H9 (cell line): ENCODE data around the gene SSPN. TPM values are rescaled to one million over a fixed set of nuclear protein-coding genes. Genes with fewer than 3 reads are reported as not detected.

Experiments used
- DNase-seq: peaks from one replicate; pipeline ENCODE4 v3.0.0-alpha.2; 2017
- H2AFZ ChIP-seq: one replicate; pipeline ENCODE4 v1.6.1; 2013; ENCODE audit warnings: mild to moderate bottlenecking, low read length, control low read depth, moderate library complexity
- H2AK5ac ChIP-seq: 2 replicates; pipeline ENCODE4 v1.6.1; 2013; ENCODE audit warnings: low read length, control low read depth, mixed read lengths; ENCODE audit not compliant: insufficient read length
- H2BK120ac ChIP-seq: one replicate; pipeline ENCODE4 v1.6.1; 2013; ENCODE audit warnings: low read depth, mild to moderate bottlenecking, low read length, control low read depth, inconsistent platforms; ENCODE audit not compliant: poor library complexity, severe bottlenecking
- H2BK12ac ChIP-seq: 2 replicates; pipeline ENCODE4 v1.6.1; 2013; ENCODE audit warnings: low read length, control low read depth, mixed read lengths, low read depth; ENCODE audit not compliant: insufficient read length
- H2BK15ac ChIP-seq: 2 replicates; pipeline ENCODE4 v1.6.1; 2013; ENCODE audit warnings: low read depth, low read length, control low read depth
- H2BK20ac ChIP-seq: one replicate; pipeline ENCODE4 v1.6.1; 2013; ENCODE audit warnings: low read depth, mild to moderate bottlenecking, low read length, control low read depth, inconsistent platforms; ENCODE audit not compliant: poor library complexity, severe bottlenecking
- H2BK5ac ChIP-seq: 2 replicates; pipeline ENCODE4 v1.6.1; 2013; ENCODE audit warnings: low read length, control low read depth, mixed read lengths; ENCODE audit not compliant: insufficient read length
- H3K14ac ChIP-seq: 2 replicates; pipeline ENCODE4 v1.6.1; 2013; ENCODE audit warnings: low read length, control low read depth; ENCODE audit not compliant: insufficient read depth
- H3K18ac ChIP-seq: 2 replicates; pipeline ENCODE4 v1.6.1; 2013; ENCODE audit warnings: low read depth, mild to moderate bottlenecking, mixed read lengths, low read length, control low read depth; ENCODE audit not compliant: insufficient read length
- H3K23ac ChIP-seq: 2 replicates; pipeline ENCODE4 v1.6.1; 2013; ENCODE audit warnings: low read length, control low read depth, mixed read lengths, low read depth; ENCODE audit not compliant: insufficient read length
- H3K23me2 ChIP-seq: 2 replicates; pipeline ENCODE4 v1.6.1; 2013; ENCODE audit warnings: low read depth, mild to moderate bottlenecking, mixed read lengths, low read length, control low read depth; ENCODE audit not compliant: insufficient read length, poor library complexity, severe bottlenecking
- H3K27ac ChIP-seq: 2 replicates; pipeline ENCODE4 v1.5.1; 2013; ENCODE audit warnings: low read length, control low read depth, mixed read lengths, low read depth; ENCODE audit not compliant: insufficient read length
- H3K27me3 ChIP-seq: 2 replicates; pipeline ENCODE4 v1.6.1; 2013; ENCODE audit warnings: low read length, control low read depth, inconsistent platforms; ENCODE audit not compliant: insufficient read depth
- H3K4ac ChIP-seq: 2 replicates; pipeline ENCODE4 v1.6.1; 2013; ENCODE audit warnings: low read depth, mild to moderate bottlenecking, control low read depth, inconsistent platforms, low read length, moderate library complexity
- H3K4me1 ChIP-seq: 2 replicates; pipeline ENCODE4 v1.6.1; 2013; ENCODE audit warnings: low read length, control low read depth, inconsistent platforms; ENCODE audit not compliant: insufficient read depth
- H3K4me2 ChIP-seq: 2 replicates; pipeline ENCODE4 v1.6.1; 2013; ENCODE audit warnings: low read length, control low read depth, mixed read lengths; ENCODE audit not compliant: insufficient read length, insufficient read depth
- H3K56ac ChIP-seq: 2 replicates; pipeline ENCODE4 v1.6.1; 2013; ENCODE audit warnings: low read depth, mild to moderate bottlenecking, mixed read lengths, low read length, control low read depth; ENCODE audit not compliant: insufficient read length
- H3K79me1 ChIP-seq: 2 replicates; pipeline ENCODE4 v1.6.1; 2013; ENCODE audit warnings: low read depth, mild to moderate bottlenecking, moderate library complexity, low read length, control low read depth, inconsistent platforms; ENCODE audit not compliant: insufficient read depth, poor library complexity, severe bottlenecking
- H3K79me2 ChIP-seq: 2 replicates; pipeline ENCODE4 v1.6.1; 2013; ENCODE audit warnings: low read length, control low read depth, inconsistent platforms; ENCODE audit not compliant: insufficient read depth
- H3K9ac ChIP-seq: 2 replicates; pipeline ENCODE4 v1.6.1; 2013; ENCODE audit warnings: low read length, control low read depth, mixed read lengths; ENCODE audit not compliant: insufficient read length; ENCODE audit errors: extremely low read depth
- H3K9me3 ChIP-seq: one replicate; pipeline ENCODE4 v1.6.1; 2013; ENCODE audit warnings: low read depth, low read length, inconsistent platforms; ENCODE audit not compliant: control insufficient read depth
- H3T11ph ChIP-seq: one replicate; pipeline ENCODE4 v1.6.1; 2013; ENCODE audit warnings: mild to moderate bottlenecking, low read length, control low read depth, inconsistent platforms
- H4K20me1 ChIP-seq: one replicate; pipeline ENCODE4 v1.6.1; 2013; ENCODE audit not compliant: control insufficient read depth, insufficient read length, insufficient read depth
- H4K5ac ChIP-seq: 2 replicates; pipeline ENCODE4 v1.6.1; 2013; ENCODE audit warnings: low read depth, mild to moderate bottlenecking, mixed read lengths, low read length, control low read depth; ENCODE audit not compliant: insufficient read length
- H4K8ac ChIP-seq: replicated peaks from 2 replicates; pipeline ENCODE4 v1.6.1; 2013; ENCODE audit warnings: low read length, control low read depth, mixed read lengths, low read depth; ENCODE audit not compliant: insufficient read length
- H4K91ac ChIP-seq: 2 replicates; pipeline ENCODE4 v1.6.1; 2013; ENCODE audit warnings: low read depth, mild to moderate bottlenecking, moderate library complexity, mixed read lengths, low read length, control low read depth; ENCODE audit not compliant: insufficient read length
- H3K27ac Mint-ChIP-seq, 3 experiments: 2 replicates in 2 of 3; 3 replicates in 1 of 3; pipeline ENCODE4 v1.8.0; 2020 to 2021; ENCODE audit warnings: mixed read lengths in 3 of 3, mild to moderate bottlenecking in 1 of 3, moderate library complexity in 1 of 3
- H3K27me3 Mint-ChIP-seq: 2 replicates; pipeline ENCODE4 v1.8.0; 2021; ENCODE audit warnings: low read depth, mild to moderate bottlenecking, moderate library complexity, mixed read lengths
- H3K36me3 Mint-ChIP-seq, 3 experiments: 2 replicates in 2 of 3; 3 replicates in 1 of 3; pipeline ENCODE4 v1.8.0; 2020 to 2021; ENCODE audit warnings: low read depth in 3 of 3, mixed read lengths in 3 of 3; ENCODE audit not compliant: insufficient read depth in 1 of 3
- H3K4me1 Mint-ChIP-seq, 2 experiments: 2 replicates each; pipeline ENCODE4 v1.8.0; 2020; ENCODE audit warnings: mixed read lengths in 2 of 2
- H3K4me3 Mint-ChIP-seq, 2 experiments: 2 replicates in 1 of 2; 3 replicates in 1 of 2; pipeline ENCODE4 v1.8.0; 2020 to 2021; ENCODE audit warnings: mild to moderate bottlenecking in 2 of 2, mixed read lengths in 2 of 2, moderate library complexity in 1 of 2
- H3K9me3 Mint-ChIP-seq, 2 experiments: 2 replicates in 1 of 2; 3 replicates in 1 of 2; pipeline ENCODE4 v1.8.0; 2020; ENCODE audit warnings: mild to moderate bottlenecking in 2 of 2, mixed read lengths in 2 of 2, moderate library complexity in 1 of 2
- WGBS: extraction: QIAGEN DNeasy Blood & Tissue Kit; methylation state at CpG from one replicate; pipeline ENCODE4 v1.1.7; 2013; ENCODE audit warnings: missing lambda C conversion rate, low lambda C conversion rate, mixed read lengths; ENCODE audit not compliant: insufficient read length; ENCODE audit errors: extremely low coverage; 5-methylcytosine and 5-hydroxymethylcytosine counted together
- total RNA-seq: library from RNA; stranded (reverse); gene quantifications from 2 replicates; pipeline ENCODE4 v1.2.1, GENCODE V29; 2021
- TF ChIP-seq, protein P1 (sequence below): fragments of 200-600 bp; sonication (generic); conservative IDR thresholded peaks from 3 replicates; pipeline ENCODE4 v1.8.0; 2021; ENCODE audit warnings: antibody characterized with exemption, mild to moderate bottlenecking

The SSPN gene
- total RNA-seq, 1 experiment from 2014 or later = 0.81 TPM

DNA sequence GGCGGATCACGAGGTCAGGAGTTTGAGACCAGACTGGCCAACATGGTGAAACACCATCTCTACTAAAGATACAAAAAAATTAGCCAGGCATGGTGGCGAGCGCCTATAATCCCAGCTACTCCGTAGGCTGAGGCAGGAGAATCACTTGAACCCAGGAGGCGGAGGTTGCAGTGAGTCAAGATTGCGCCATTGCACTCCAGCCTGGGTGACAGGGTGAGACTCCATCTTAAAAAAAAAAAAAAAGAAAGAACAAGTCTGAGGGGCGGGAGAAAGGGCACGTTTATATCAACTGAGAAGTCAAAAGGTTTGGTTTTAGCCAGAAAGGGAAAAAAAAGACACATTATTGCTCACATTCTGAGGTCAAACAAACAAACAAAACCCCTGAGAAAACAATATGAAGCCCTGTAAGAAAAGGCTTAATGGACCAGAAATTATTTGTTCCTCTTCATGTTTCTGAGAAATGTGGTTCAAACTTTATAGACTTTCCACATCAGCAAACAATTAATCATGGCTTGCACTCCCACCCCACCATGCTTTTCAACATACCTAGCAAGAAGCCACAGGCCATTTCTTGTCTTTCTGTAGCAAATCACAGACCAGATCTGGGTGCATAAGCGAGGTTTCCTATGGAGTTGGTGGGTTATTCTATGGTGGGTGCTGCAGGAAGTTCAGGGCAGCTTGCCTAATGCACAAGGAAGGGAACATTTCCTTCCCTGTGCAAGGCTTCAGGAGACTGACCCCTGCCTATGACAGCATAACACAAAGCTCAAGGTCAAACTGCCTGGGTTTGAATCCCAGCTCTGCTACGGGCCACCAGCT, 80.1 kb downstream of the SSPN start:
- Histone ChIP-seq H3K4me2 (no peak overlapping the region), H3T11ph (no peak overlapping the region), H2BK12ac (no peak overlapping the region), H3K4ac (no peak overlapping the region), H3K79me2 (no peaks in the 10 kb centered on the region), H2BK5ac (no peak overlapping the region), H3K79me1 (no peaks in the 10 kb centered on the region), H3K9me3 (no peaks in the 10 kb centered on the region), H3K27me3 (no peaks in the 10 kb centered on the region), H4K91ac (no peak overlapping the region), H3K18ac (no peak overlapping the region), H3K4me1 (no peaks in the 10 kb centered on the region), H2AFZ (no peak overlapping the region), H4K5ac (no peak overlapping the region), H2BK15ac (no peak overlapping the region), H4K20me1 (no peaks in the 10 kb centered on the region), H3K23me2 (no peaks in the 10 kb centered on the region), H3K23ac (no peak overlapping the region), H3K9ac (no peak overlapping the region), H2BK120ac (no peak overlapping the region), H2AK5ac (no peak overlapping the region), H3K14ac (no peak overlapping the region), H3K56ac (no peak overlapping the region), H2BK20ac (no peak overlapping the region), H4K8ac (no peak overlapping the region), H3K27ac (no peak overlapping the region)
- Mint-ChIP-seq H3K4me1 (peaks cover 12 to 17% of the 10 kb centered on the region in 2 experiments), H3K27ac (no peak overlapping the region), H3K4me3 (no peak overlapping the region), H3K9me3 (no peaks in the 10 kb centered on the region), H3K27me3 (peaks cover 4% of the 10 kb centered on the region), H3K36me3 (no peaks in the 10 kb centered on the region)
- TF ChIP-seq, protein P1, sequence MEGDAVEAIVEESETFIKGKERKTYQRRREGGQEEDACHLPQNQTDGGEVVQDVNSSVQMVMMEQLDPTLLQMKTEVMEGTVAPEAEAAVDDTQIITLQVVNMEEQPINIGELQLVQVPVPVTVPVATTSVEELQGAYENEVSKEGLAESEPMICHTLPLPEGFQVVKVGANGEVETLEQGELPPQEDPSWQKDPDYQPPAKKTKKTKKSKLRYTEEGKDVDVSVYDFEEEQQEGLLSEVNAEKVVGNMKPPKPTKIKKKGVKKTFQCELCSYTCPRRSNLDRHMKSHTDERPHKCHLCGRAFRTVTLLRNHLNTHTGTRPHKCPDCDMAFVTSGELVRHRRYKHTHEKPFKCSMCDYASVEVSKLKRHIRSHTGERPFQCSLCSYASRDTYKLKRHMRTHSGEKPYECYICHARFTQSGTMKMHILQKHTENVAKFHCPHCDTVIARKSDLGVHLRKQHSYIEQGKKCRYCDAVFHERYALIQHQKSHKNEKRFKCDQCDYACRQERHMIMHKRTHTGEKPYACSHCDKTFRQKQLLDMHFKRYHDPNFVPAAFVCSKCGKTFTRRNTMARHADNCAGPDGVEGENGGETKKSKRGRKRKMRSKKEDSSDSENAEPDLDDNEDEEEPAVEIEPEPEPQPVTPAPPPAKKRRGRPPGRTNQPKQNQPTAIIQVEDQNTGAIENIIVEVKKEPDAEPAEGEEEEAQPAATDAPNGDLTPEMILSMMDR = no peak
- WGBS = no CpG with 5 or more reads among the region's 11 CpGs
- no peak for DNase-seq
